SIG-M5 (cell line): ENCODE results near the gene RAB41.
"Not testable (repeated sequence)": the region's sequence is repeated elsewhere in the genome, so short reads cannot be mapped to it uniquely, and the experiment has no call there.

Experiments
- DNase-seq: peaks from one replicate; lab custom pipeline; 2025; lab: John Stamatoyannopoulos, UW

The RAB41 gene

GRCh38 chrX:70281951-70282350, at the start of gene RAB41:
Gene RAB41, plus strand, starts transcription at chrX:70282172. Its CDS starts 46 bp downstream, at chrX:70282218.
- DNase-seq: no peak

DNA sequence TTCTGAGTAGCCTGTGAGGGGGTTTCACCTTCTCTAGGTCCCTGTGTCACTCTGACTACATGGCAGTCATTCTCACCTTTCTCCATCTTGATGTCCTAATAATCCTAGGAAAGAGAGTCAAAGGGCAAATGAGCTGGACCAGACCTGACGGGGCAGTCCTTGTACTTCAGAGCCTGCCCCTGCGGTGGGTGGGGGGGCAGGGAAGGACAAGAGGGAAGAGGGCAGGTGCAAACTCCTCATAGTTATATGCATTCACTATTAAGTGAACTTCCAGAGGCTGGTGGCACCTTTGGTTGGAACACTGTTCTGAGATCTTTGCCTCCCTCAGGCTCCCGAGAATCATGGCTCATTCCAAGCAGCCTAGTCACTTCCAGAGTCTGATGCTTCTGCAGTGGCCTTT, 47.6 kb upstream of the RAB41 start, which contains the start of gene AWAT1:
AWAT1 (plus strand) TSS at position 301 of the 400 bp plus-strand sequence; CDS start at position 342, 41 bp downstream.
- no peak for DNase-seq

DNA sequence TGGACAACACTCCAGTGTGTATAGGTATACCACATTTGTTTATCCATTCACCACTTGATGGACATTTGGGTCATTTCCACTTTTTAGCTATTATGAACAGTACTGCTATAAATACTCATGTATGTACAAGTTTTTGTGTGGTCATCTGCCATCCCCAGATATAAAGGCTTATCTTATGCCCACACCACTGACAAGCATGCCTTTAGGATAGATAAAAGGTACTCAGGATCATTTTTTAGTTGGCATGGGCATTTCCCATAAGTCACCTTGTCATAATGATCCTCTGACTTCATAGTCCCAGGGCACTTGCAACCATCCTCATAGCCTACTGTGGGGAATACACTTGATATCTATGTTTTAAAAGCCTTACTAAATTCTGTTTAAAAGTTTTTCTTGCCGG, 41.2 kb upstream of the RAB41 start:
- DNase-seq: no peak

DNA sequence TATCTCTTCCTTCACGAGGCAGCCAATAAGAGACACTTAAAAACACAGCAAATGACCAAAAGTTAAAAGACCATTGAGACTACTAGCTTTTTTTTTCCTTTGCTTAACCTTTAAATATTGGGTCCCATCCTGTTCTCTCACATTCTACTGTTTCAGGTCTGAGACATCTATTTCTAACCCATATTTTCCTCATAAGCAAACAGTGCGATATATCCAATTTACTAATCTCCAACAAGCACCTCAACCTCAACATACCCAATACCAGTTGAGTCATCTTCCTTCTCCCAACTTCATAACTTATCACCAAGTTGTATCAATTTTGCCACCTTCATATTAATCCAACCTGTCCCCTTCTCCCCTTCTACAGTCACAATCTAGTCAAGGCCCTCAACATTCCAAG, 40.5 kb upstream of the RAB41 start:
- no peak for DNase-seq

- not testable (repeated sequence) for DNase-seq
These were observed 38.4 kb upstream of the RAB41 start for GRCh38 chrX:70243601-70244000.

GRCh38 chrX:70244881-70245280, 37.1 kb upstream of the RAB41 start:
- no peak for DNase-seq

DNA sequence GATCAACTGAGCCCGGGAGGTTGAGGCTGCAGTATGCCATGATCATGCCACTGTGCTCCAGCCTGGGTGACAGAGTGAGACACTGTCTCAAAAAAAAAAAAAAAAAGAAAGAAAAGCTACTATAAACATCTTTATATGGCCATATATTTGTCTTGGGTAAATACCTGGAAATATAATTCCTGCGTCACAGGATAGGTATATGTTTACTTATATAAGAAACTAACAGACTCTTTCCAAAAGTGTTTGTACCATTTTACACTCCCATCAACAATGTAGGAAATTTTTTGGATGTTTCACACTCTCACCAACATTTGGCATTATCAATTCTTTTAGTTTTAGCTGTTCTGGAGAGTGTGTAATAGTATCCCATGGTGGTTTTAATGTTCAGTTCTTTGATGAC, 34.7 kb upstream of the RAB41 start:
- DNase-seq: no peak

DNA sequence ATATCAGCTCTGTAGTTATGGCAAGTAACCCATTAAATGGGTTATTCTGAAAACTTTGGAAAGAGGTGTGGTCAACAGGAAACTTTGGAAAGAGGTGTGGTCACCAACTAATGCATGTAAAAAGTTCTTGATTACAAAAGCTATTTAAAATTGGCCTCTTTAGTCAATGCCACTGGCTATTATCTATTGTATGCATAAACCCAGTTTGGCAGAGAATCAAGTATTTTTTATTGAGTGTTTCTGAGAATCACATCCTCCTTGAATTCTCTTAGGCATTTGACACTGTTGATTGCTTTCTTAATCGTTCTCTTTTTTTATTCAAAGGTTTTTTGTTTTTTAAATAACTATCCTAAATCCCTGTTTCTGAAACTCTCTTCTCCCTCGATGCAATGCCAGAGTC, 29.5 kb upstream of the RAB41 start:
- no peak for DNase-seq

- DNase-seq: no peak
These were observed 28.5 kb upstream of the RAB41 start for GRCh38 chrX:70253377-70254062.

DNA sequence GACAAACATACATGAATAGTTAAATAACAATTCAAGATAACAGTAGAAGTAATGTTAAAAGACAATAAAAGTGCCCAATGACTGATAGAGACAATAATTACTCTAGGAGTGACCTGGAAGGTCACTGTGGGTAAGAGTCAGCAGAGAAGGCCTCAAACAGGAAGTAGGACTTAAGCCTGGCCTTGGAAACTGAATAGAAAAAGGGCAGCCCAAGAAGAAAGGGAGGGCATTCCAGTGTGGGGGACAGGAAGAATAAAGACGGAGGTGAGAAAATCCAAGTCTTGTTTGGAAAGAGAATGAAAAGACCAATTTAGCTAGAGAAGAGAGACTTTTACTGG, 27.9 kb upstream of the RAB41 start:
- DNase-seq: no peak

- DNase-seq: no peak
These were observed 27.1 kb upstream of the RAB41 start for GRCh38 chrX:70254909-70255308.

GRCh38 chrX:70255452-70255851, 26.5 kb upstream of the RAB41 start:
- no peak for DNase-seq

GRCh38 chrX:70257423-70258288, 24.3 kb upstream of the RAB41 start:
- DNase-seq: no peak

DNA sequence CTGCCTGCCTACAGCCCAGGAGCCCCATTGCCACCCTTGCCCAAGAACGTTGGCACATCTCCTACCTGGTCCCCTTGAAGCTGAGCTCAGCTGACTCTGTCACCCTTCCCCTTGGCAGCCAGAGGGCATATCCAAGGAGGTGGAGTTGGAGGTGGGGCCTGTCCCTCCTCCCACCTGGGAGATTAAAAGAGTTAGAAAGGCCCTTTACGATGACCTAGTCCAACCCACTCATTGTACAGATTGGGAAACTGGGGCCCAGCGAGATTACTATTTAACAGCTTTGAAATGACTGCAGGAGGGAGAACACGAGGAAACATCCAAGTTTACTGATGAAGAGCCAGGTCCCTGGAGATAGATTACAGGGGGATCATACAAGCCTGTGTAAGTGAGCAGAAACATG, 21.9 kb upstream of the RAB41 start, which contains the start of gene P2RY4:
P2RY4 (minus strand) TSS at position 101 of the 400 bp plus-strand sequence. CDS start 580 bp downstream, outside the sequence.
- DNase-seq: no peak

DNA sequence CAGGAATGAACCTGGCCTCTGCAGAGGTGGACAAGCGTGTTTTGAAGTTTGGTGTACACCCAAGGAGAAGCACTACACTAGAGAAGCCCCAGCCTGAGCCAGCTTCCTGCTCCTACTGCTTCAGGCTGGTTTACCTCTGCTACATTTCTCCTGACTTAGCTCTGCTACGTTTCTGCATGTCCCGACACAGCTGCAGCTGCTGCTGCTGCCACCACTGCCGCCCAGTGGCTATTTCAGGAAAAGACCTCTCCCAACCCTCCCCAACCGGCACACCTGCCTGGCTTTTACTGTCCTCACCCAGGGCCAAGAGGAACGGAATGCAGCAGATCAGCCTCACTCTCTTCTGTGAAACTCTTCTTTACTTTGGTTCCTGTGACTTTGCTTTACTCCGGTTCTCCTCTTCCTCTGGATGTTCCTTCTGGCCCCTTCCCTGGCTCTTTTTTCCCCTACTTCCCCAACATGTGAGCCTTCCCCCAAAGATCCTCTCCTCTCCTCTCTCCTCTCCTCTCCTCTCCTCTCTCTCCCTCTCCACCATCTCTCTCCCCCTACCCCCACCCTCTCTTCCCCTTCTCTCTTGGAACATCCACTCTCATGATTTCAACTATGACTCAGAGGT, 18.9 kb upstream of the RAB41 start:
- no peak for DNase-seq

DNA sequence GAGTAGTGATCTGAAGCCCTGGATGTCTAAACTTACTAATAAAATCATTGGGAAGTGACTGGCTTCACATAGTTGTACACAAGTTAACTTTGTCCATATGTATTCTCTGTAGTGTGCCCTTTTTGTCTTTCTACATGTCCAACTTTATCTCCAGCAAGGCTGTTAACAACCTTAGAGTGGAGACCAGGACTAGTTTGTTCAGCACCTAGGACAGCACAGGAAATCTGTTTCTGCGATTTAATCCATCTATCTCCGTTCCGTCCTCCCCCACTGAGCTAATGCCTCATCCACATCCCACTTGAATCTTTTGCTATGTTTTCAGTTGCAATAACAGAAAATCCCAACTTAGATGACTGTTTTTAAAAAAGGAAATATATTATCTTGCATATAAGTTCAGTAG, 17.2 kb upstream of the RAB41 start:
- no peak for DNase-seq

DNA sequence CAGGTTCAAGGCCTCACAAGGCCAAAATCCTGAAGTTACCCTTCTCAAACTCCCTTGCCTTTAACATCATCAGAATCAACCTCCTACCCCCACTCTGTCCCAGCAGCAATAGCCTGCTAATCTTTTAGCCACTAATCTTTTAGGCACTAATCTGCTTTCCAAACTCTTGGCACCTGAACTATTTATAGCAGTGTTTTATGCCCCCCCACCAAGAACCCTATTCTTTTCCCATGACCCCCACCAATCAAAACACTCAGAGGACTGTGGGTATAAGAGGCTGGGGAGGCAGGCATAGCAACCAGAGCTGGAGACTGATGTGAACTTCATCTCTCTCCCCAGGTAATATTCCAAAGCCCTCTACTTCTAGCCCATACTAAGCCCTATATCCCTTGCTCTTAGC, 13.9 kb upstream of the RAB41 start, which contains the start of gene ARR3:
ARR3 (plus strand) TSS at position 301 of the 400 bp plus-strand sequence. CDS start 1,052 bp downstream, outside the sequence.
- DNase-seq: no peak

- DNase-seq: not testable (repeated sequence)
These were observed 7.9 kb upstream of the RAB41 start for GRCh38 chrX:70274029-70274428.

- DNase-seq: no peak
These were observed 2.9 kb upstream of the RAB41 start for GRCh38 chrX:70279081-70279480.

GRCh38 chrX:70280573-70280972, 1.4 kb upstream of the RAB41 start:
- no peak for DNase-seq

GRCh38 chrX:70289168-70289792, 7.3 kb downstream of the RAB41 start:
- no peak for DNase-seq
